Measurements from ENCODE around the gene HS6ST2.

DNA sequence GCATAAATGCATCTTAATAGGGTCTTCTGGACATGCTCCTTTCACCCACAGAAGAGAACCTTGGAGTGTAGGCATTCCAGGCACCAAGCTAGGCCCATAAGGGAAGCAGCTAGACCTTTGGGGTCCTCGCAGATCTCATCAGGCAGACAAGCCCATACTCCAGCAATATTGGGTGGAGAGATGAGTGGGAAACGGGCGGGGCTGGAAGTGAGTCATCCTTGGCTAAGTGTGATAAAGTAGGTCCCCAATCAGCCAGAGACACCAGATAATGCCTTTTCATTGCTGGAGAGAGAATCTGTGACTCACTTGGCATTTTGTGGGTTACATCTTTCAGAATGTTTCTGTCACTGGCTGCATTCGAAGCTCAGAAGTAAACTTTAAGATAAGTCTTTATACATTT, 336.3 kb downstream of the HS6ST2 start:
- TF ChIP-seq, protein P1, sequence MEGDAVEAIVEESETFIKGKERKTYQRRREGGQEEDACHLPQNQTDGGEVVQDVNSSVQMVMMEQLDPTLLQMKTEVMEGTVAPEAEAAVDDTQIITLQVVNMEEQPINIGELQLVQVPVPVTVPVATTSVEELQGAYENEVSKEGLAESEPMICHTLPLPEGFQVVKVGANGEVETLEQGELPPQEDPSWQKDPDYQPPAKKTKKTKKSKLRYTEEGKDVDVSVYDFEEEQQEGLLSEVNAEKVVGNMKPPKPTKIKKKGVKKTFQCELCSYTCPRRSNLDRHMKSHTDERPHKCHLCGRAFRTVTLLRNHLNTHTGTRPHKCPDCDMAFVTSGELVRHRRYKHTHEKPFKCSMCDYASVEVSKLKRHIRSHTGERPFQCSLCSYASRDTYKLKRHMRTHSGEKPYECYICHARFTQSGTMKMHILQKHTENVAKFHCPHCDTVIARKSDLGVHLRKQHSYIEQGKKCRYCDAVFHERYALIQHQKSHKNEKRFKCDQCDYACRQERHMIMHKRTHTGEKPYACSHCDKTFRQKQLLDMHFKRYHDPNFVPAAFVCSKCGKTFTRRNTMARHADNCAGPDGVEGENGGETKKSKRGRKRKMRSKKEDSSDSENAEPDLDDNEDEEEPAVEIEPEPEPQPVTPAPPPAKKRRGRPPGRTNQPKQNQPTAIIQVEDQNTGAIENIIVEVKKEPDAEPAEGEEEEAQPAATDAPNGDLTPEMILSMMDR (IDR thresholded peaks at IDR 0.05; ENCODE audit: low read depth, low read length, poor library complexity, severe bottlenecking): no peak
- no peak for TF ChIP-seq EZH2phosphoT487 (IDR thresholded peaks at IDR 0.05; ENCODE audit: borderline replicate concordance, low read length)

Data from DOHH2 (cell line).